ENCODE measurements around the gene PRDM15.

GRCh38 chr21:41830764-41831452 is 48.2 kb downstream of the PRDM15 start:
- TF ChIP-seq, protein P1, sequence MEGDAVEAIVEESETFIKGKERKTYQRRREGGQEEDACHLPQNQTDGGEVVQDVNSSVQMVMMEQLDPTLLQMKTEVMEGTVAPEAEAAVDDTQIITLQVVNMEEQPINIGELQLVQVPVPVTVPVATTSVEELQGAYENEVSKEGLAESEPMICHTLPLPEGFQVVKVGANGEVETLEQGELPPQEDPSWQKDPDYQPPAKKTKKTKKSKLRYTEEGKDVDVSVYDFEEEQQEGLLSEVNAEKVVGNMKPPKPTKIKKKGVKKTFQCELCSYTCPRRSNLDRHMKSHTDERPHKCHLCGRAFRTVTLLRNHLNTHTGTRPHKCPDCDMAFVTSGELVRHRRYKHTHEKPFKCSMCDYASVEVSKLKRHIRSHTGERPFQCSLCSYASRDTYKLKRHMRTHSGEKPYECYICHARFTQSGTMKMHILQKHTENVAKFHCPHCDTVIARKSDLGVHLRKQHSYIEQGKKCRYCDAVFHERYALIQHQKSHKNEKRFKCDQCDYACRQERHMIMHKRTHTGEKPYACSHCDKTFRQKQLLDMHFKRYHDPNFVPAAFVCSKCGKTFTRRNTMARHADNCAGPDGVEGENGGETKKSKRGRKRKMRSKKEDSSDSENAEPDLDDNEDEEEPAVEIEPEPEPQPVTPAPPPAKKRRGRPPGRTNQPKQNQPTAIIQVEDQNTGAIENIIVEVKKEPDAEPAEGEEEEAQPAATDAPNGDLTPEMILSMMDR (IDR thresholded peaks at IDR 0.05; ENCODE audit: low read depth, low read length), result no peak
- no peak for TF ChIP-seq EZH2phosphoT487 (IDR thresholded peaks at IDR 0.05; ENCODE audit: low read depth)

All from OCI-LY3 (cell line).